B cell (primary cell): ENCODE measurements around the gene COL25A1. TPM values are rescaled to one million over a fixed set of nuclear protein-coding genes. Genes with fewer than 3 reads are reported as not detected.

Source experiments
- ATAC-seq: fragments of 200-7000 bp; cut with Tn5 transposase; one replicate; pipeline ENCODE4 v1.10.0; 2021; ENCODE audit warnings: low read depth, mild to moderate bottlenecking, moderate number of reproducible peaks, moderate library complexity
- CTCF ChIA-PET: fragments of 350-600 bp; sonication (Branson Sonifier 250); formaldehyde crosslinking; loops from one replicate; lab custom pipeline; 2021; ENCODE audit warnings: antibody characterized with exemption, inconsistent platforms; lab: Charles Lee
- POLR2A ChIA-PET: fragments of 350-600 bp; sonication (Branson Sonifier 250); formaldehyde crosslinking; loops from one replicate; lab custom pipeline; 2021; ENCODE audit warnings: antibody characterized with exemption; lab: Charles Lee
- DNase-seq: peaks from one replicate; pipeline ENCODE4 v3.0.0; 2013
- H2AFZ ChIP-seq: 2 replicates; pipeline ENCODE4 v1.6.1; 2012; ENCODE audit warnings: mild to moderate bottlenecking, low read depth, low read length; ENCODE audit not compliant: insufficient read depth, poor library complexity, severe bottlenecking
- H3K27ac ChIP-seq, 2 donors: 1 replicate in 1 of 2; 2 replicates in 1 of 2; pipeline ENCODE4 v1.5.1; 2012 to 2013; ENCODE audit warnings: low read length in 2 of 2, mild to moderate bottlenecking in 2 of 2, moderate library complexity in 1 of 2
- H3K27me3 ChIP-seq, 4 experiments: fragments of 200-600 bp in 1 of 4; sonication (generic) in 1 of 4; replicated peaks in 1 of 4; 1 replicate in 2 of 4; 2 replicates in 2 of 4; pipeline versions ENCODE4 v1.6.1 to v1.7.0; 2013 to 2016; ENCODE audit warnings: low read length in 3 of 4, mild to moderate bottlenecking in 2 of 4, mixed read lengths in 1 of 4, moderate library complexity in 1 of 4; ENCODE audit not compliant: insufficient read depth in 4 of 4, control insufficient read depth in 3 of 4; ENCODE audit errors: control extremely low read depth in 1 of 4
- H3K36me3 ChIP-seq, 2 experiments: replicated peaks in 1 of 2; 1 replicate in 1 of 2; 2 replicates in 1 of 2; pipeline versions ENCODE4 v1.6.1 to v1.7.1; 2013; ENCODE audit warnings: low read length in 1 of 2; ENCODE audit not compliant: insufficient read depth in 2 of 2, control insufficient read depth in 1 of 2; ENCODE audit errors: control extremely low read depth in 1 of 2, extremely low read depth in 1 of 2
- H3K4me1 ChIP-seq, 2 donors: fragments of 200-600 bp in 1 of 2; sonication (generic) in 1 of 2; 1 replicate in 1 of 2; 2 replicates in 1 of 2; pipeline versions ENCODE4 v1.5.1 to v1.6.1; 2013 to 2017; ENCODE audit warnings: low read length in 2 of 2; ENCODE audit not compliant: control insufficient read depth in 2 of 2, insufficient read depth in 2 of 2
- H3K4me2 ChIP-seq: replicated peaks from 2 replicates; pipeline ENCODE3; 2012; ENCODE audit warnings: mild to moderate bottlenecking, low read depth, low read length; ENCODE audit not compliant: poor library complexity, severe bottlenecking
- H3K4me3 ChIP-seq, 5 experiments: fragments of 200-600 bp in 1 of 5; sonication (generic) in 1 of 5; 1 replicate in 3 of 5; 2 replicates in 2 of 5; pipeline versions ENCODE4 v1.5.1 to v1.7.0; 2011 to 2016; ENCODE audit warnings: low read length in 4 of 5, mild to moderate bottlenecking in 4 of 5, low read depth in 2 of 5, control low read depth in 1 of 5, moderate library complexity in 1 of 5; ENCODE audit not compliant: insufficient read depth in 1 of 5; ENCODE audit errors: control extremely low read depth in 1 of 5, extremely low read depth in 1 of 5
- H3K79me2 ChIP-seq: fragments of 200-600 bp; sonication (generic); one replicate; pipeline ENCODE4 v1.6.0; 2016; ENCODE audit warnings: low read length; ENCODE audit not compliant: control insufficient read depth, insufficient read depth
- H3K9ac ChIP-seq: fragments of 200-600 bp; sonication (generic); 2 replicates; pipeline ENCODE4 v1.6.1; 2017; ENCODE audit warnings: mild to moderate bottlenecking, low read length, moderate library complexity
- H3K9me3 ChIP-seq, 3 donors: one replicate each; pipeline versions ENCODE4 v1.6.1 to v1.7.1; 2013; ENCODE audit warnings: low read length in 2 of 3; ENCODE audit not compliant: control insufficient read depth in 2 of 3, insufficient read depth in 1 of 3; ENCODE audit errors: control extremely low read depth in 1 of 3
- H4K20me1 ChIP-seq: 2 replicates; pipeline ENCODE4 v1.6.0; 2012; ENCODE audit warnings: mild to moderate bottlenecking, low read length; ENCODE audit not compliant: insufficient read depth, control insufficient read depth, poor library complexity, severe bottlenecking
- H3K27ac Mint-ChIP-seq: one replicate; pipeline ENCODE4 v1.8.0; 2021; ENCODE audit warnings: mixed read lengths
- H3K27me3 Mint-ChIP-seq: one replicate; pipeline ENCODE4 v1.8.0; 2021; ENCODE audit warnings: mixed read lengths
- H3K4me1 Mint-ChIP-seq: one replicate; pipeline ENCODE4 v1.8.0; 2021; ENCODE audit warnings: mixed read lengths
- H3K4me3 Mint-ChIP-seq: one replicate; pipeline ENCODE4 v1.8.0; 2021; ENCODE audit warnings: mixed read lengths
- H3K9me3 Mint-ChIP-seq: one replicate; pipeline ENCODE4 v1.8.0; 2022; ENCODE audit warnings: mixed read lengths; ENCODE audit not compliant: insufficient read depth
- EZH2 ChIP-seq: IDR thresholded peaks from 2 replicates; pipeline ENCODE4 v1.6.1; 2012; ENCODE audit warnings: borderline replicate concordance, low read depth, mild to moderate bottlenecking, moderate library complexity, low read length; ENCODE audit not compliant: insufficient read depth, poor library complexity, severe bottlenecking
- WGBS: methylation state at CpG from one replicate; pipeline ENCODE4 v1.1.5; 2013; ENCODE audit warnings: missing lambda C conversion rate; ENCODE audit not compliant: insufficient coverage; 5-methylcytosine and 5-hydroxymethylcytosine counted together
- intact Hi-C: fragments of 100-400 bp; cut with micrococcal nuclease; formaldehyde crosslinking; loops from one replicate; pipeline ENCODE4 v1.10.0; 2022
- polyA plus RNA-seq: library from polyadenylated mRNA; depleted of rRNA; stranded (reverse); fragments of >200 nt; gene quantifications from 2 replicates; pipeline ENCODE4 v1.2.3, GENCODE V29; 2012
- total RNA-seq, 2 donors: library from RNA; stranded (reverse); fragments of 120-200 nt in 1 of 2; gene quantifications; 1 replicate in 1 of 2; 2 replicates in 1 of 2; pipeline versions ENCODE4 v1.2.3 to v1.2.4, GENCODE V29; 2013 to 2022
- TF ChIP-seq, protein P1 (sequence below): fragments of 200-600 bp; IDR thresholded peaks from one replicate; pipeline ENCODE4 v1.8.0; 2022; ENCODE audit warnings: antibody characterized with exemption, mild to moderate bottlenecking

COL25A1 gene
- total and polyA plus RNA-seq, 2 donors (not counting 1 experiment from before 2014, with no cell fraction given) = not detected

DNA sequence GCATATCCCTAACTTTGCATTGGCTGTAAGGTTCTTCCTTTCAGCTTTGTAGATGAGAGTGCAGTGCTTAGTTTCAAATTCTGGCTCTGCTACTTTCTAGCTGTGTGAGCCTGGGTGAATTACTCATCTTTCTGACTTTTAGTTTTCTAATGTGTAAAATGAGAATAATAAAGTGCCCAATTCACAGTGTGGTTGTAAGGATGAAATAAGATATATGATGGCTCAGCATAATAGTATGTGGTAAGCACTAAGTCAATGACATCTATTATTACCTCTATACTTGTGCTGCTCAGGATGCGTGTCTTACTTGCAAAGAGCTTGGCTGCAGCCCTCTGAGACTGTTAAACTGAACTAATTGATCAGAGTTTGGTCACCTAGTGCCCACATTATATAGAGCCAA, 509.0 kb downstream of the COL25A1 start:
- no peaks in the 10 kb centered on the region for H3K36me3 ChIP-seq
- H3K4me3 ChIP-seq = no peak overlapping the region
- no peak for ATAC-seq
- DNase-seq = no peak
- Mint-ChIP-seq H3K4me1 (no peaks in the 10 kb centered on the region), H3K4me3 (no peak overlapping the region), H3K27me3 (peaks cover 2% of the 10 kb centered on the region), H3K9me3 (no peaks in the 10 kb centered on the region), H3K27ac (no peak overlapping the region)
- ChIA-PET CTCF (interaction anchor here (0.6 kb wide), 1 partner anchor 75 kb away, joined by 3 read pairs; no protein-coding TSS in a partner anchor), POLR2A (no interaction called here)
- no peaks in the 10 kb centered on the region for H3K4me1 ChIP-seq
- H3K9ac ChIP-seq = no peak overlapping the region
- H3K9me3 ChIP-seq = peaks cover 0 to 4% (median 0%) of the 10 kb centered on the region in 3 donors
- no peaks in the 10 kb centered on the region for H3K79me2 ChIP-seq
- no peaks in the 10 kb centered on the region for H4K20me1 ChIP-seq
- no peak overlapping the region for H2AFZ ChIP-seq
- no peak overlapping the region for H3K27ac ChIP-seq
- H3K4me2 ChIP-seq = no peak overlapping the region
- TF ChIP-seq EZH2 = no peak
- TF ChIP-seq, protein P1, sequence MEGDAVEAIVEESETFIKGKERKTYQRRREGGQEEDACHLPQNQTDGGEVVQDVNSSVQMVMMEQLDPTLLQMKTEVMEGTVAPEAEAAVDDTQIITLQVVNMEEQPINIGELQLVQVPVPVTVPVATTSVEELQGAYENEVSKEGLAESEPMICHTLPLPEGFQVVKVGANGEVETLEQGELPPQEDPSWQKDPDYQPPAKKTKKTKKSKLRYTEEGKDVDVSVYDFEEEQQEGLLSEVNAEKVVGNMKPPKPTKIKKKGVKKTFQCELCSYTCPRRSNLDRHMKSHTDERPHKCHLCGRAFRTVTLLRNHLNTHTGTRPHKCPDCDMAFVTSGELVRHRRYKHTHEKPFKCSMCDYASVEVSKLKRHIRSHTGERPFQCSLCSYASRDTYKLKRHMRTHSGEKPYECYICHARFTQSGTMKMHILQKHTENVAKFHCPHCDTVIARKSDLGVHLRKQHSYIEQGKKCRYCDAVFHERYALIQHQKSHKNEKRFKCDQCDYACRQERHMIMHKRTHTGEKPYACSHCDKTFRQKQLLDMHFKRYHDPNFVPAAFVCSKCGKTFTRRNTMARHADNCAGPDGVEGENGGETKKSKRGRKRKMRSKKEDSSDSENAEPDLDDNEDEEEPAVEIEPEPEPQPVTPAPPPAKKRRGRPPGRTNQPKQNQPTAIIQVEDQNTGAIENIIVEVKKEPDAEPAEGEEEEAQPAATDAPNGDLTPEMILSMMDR = no peak
- intact Hi-C loops = no loop called here
- 100% methylated on average over 1 of the region's 1 CpG for WGBS
- H3K27me3 ChIP-seq = no peaks in the 10 kb centered on the region

DNA sequence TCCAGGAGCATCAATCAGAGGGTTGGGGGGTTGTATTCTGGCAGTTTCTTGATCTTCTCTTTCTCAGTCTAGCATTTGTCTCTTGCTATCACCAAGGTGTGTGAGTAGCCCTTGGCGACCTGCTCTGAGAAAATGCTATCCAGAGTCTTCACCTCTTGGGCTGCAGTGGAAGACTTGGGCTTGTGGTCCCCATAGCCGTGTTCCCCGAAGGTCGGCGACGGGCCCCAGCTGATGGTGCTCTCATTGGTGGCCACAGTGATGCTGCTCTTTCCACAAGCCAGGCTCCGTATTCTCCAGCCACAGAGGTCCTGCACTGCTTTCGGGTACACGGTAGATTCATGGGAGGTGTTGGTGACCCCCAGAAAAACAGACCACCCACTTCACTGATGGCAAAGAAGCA, 513.7 kb downstream of the COL25A1 start:
- no peak overlapping the region for H3K4me2 ChIP-seq
- H3K4me3 ChIP-seq = no peak overlapping the region
- no peak for DNase-seq
- no peaks in the 10 kb centered on the region for H3K9me3 Mint-ChIP-seq
- no peak for TF ChIP-seq EZH2
- TF ChIP-seq, protein P1 = no peak
- ChIA-PET POLR2A (no interaction called here), CTCF (no interaction called here)
- H3K27me3 Mint-ChIP-seq = peaks cover 2% of the 10 kb centered on the region
- no peak overlapping the region for H3K4me3 Mint-ChIP-seq
- no peaks in the 10 kb centered on the region for H3K36me3 ChIP-seq
- WGBS = 93% methylated on average over 7 of the region's 9 CpGs
- H4K20me1 ChIP-seq = no peaks in the 10 kb centered on the region
- intact Hi-C loops = no loop called here
- no peaks in the 10 kb centered on the region for H3K4me1 ChIP-seq
- ATAC-seq = no peak
- no peak overlapping the region for H2AFZ ChIP-seq
- no peak overlapping the region for H3K27ac Mint-ChIP-seq
- no peaks in the 10 kb centered on the region for H3K4me1 Mint-ChIP-seq
- no peak overlapping the region for H3K9ac ChIP-seq
- peaks cover 0 to 4% (median 0%) of the 10 kb centered on the region in 3 donors for H3K9me3 ChIP-seq
- H3K27me3 ChIP-seq = no peaks in the 10 kb centered on the region
- no peaks in the 10 kb centered on the region for H3K79me2 ChIP-seq
- no peak overlapping the region for H3K27ac ChIP-seq
